KBM-7 (cell line): ENCODE results near the gene PRR18.
"Not testable (repeated sequence)": the region's sequence is repeated elsewhere in the genome, so short reads cannot be mapped to it uniquely, and the experiment has no call there.

Experiments used
- DNase-seq: peaks from one replicate; pipeline ENCODE4 v3.0.0-alpha.2; 2015
- in situ Hi-C: fragments of 300-500 bp; cut with MboI; formaldehyde crosslinking; loops from 2 replicates; pipeline ENCODE4 v1.14.3; 2020; ENCODE audit warnings: low sequenced_read_pairs, low pct_unique_long_range_greater_than_20kb, mixed read lengths

PRR18 gene, protein sequence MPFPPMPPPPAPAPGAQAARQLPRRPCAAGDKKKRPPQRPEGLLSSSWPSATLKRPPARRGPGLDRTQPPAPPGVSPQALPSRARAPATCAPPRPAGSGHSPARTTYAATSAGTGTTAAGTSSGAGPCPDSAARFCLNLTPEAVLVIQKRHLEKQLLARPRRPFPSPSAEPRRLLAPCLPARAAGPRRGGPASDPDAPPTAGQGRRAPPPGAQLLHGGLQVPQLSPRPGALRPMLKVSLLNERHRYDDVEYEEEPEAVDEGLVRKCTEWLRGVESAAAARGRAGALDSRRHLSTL

DNA sequence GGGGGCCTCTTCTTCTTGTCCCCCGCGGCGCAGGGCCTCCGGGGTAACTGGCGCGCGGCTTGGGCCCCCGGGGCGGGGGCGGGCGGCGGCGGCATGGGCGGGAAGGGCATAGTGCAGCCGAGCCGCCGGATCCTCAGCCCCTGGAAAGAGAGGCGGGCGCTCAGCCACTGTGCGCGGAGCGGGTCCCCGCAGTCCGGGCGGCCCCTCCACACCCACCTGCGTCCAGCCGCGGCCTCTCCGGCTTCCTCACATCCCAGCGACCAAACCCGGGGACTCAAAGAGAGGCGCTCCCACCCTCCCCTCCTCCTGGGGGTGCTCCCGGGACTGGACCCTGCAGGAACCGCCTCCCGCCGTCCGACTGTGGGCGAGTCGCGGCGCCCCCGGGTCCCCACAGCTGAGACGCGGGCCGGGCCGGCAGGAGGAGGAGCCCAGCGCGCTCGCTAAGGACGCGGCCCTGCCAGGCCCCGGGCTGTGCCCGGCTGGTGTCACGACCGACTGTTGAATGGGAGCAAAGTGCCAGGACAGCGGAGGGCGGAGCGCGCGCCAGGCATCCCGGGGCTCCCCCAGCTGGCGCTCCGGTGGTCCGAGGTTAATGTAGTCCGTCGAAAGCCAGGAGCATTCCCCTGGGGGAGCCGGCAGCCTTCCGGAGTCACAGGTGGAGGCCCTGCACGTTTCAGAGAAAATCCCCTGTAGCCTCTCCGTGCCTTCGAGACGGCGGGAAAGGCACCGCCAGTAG lies at the start of gene PRR18:
PRR18 (minus strand) TSS at position 360 of the 736 bp plus-strand sequence; CDS start at position 110, 250 bp downstream.
- no peak for DNase-seq
- in situ Hi-C loops: no loop called here

DNA sequence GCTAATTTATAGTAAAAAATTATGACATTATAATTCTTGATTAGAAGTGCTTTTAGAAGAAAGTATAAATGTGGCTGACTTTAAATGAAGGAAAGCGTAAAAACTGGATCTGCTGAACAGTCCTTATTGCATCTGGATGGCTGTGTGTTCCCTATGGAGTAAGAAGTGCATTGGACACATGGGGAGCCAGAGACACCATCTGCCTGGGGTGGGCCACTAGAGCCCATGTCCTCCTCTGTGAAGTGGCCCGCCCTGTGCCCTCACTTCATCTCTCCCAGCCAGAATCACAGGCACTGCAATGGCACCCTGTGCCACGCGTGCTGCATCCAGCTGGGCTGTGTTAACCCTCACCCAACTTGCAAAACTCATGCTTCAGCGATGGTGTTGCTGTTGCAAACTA lies 47.4 kb upstream of the PRR18 start:
- no peak for DNase-seq
- in situ Hi-C loops: no loop called here

DNA sequence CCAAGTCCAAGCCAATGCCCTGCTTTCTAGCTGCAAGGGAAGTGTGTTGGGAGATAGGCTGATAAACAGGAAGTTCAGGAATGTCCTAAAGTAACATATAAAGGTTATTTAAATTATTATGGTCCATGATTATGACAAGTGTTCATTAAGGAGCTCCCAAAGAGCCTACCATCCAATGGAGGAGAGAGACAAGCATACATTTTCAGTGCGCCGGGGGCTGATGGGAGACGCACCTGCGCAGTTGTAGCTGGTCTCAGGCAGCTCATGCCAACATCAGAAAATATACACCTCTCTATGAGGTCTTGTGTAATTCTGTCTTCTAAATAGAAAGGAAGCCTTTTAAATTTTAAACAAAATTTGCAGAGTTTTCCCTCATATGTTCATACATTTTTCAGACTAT lies 46.8 kb upstream of the PRR18 start:
- DNase-seq: no peak
- in situ Hi-C loops: no loop called here

DNA sequence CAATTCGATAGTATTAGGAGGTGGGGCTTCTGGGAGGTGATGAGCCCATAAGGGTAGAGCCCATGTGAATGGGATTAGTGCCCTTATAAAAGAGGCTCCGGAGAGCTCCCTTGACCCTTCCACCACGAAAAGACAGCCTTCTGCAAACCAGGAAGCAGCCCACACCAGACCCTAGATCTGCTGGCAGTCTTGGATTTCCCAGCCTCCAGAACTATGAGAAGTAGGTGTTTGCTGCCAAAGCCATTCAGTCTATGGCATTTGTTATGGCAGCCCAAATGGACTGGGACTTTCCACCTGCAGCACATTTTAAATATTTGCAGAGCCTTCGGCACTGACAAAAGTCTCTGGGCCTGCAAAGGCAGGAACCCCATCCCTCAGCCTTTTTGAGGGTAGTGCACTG lies 46.0 kb upstream of the PRR18 start:
- in situ Hi-C loops: no loop called here
- no peak for DNase-seq

DNA sequence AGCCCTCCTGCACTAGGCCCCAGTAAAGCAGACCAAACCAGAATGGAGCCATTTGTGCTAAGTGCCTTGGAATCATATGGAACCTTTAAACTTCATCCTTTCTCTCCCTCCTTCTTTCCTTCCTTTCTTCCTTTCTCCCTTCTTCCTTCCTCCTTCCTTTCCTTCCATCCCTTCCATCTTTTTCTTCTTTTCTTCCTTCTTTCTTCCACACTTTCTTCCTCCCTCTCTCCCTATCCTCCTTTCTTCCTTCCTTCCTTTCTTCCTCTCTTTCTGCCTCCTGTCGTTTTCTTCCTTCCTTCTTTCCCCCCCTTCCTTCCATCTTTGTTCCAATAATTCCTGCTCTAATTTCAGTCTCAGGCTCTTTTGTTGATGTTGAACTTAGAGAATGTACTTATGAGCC lies 45.3 kb upstream of the PRR18 start:
- DNase-seq: no peak
- in situ Hi-C loops: no loop called here

DNA sequence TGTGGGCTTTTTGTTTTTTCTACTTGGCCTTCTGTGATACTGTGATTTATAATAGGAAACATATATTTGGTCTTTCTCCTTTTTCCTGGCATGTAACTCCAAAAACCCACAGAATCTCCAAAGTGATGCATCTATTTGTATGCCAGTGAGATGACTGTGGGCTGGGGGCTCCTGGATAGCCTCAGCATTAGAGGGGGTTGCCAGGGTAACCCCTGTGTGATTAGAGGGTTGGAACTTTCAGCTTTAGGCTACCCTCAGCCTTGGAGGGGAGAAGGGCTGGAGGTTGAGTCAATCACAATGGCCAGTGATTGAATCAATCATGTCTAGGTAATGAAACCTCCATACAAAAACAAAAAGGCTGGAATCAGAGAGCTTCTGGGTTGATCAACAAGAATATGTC lies 44.7 kb upstream of the PRR18 start:
- in situ Hi-C loops: no loop called here
- DNase-seq: no peak

DNA sequence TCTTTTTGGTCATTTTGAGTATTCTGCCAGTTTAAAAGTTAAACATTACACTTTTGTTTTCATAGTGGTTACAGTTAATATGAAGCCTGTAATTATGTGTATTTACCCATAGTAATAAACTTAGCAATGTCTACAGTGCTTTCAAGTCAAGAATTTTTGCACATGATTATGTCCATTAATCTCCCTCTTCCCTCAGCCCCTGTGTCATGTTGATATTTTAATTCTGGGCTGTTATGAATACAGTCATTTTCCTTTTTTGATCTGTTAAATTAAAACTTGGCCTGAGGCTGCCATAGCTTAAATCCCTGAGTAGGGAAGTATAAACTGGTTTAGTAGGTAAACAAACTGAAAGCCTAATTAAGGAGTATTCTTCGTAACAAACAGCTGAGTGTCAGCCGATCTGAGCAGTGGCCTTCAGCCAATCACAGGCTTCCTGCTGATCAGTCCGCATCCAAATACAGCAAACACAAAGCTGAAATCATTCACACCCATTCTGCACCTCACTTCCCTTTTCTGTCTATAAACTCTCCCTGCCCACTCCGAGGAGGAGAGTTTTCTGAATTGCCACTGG lies 43.6 kb upstream of the PRR18 start:
- peak; percentile 73 for DNase-seq
- in situ Hi-C loops: no loop called here

DNA sequence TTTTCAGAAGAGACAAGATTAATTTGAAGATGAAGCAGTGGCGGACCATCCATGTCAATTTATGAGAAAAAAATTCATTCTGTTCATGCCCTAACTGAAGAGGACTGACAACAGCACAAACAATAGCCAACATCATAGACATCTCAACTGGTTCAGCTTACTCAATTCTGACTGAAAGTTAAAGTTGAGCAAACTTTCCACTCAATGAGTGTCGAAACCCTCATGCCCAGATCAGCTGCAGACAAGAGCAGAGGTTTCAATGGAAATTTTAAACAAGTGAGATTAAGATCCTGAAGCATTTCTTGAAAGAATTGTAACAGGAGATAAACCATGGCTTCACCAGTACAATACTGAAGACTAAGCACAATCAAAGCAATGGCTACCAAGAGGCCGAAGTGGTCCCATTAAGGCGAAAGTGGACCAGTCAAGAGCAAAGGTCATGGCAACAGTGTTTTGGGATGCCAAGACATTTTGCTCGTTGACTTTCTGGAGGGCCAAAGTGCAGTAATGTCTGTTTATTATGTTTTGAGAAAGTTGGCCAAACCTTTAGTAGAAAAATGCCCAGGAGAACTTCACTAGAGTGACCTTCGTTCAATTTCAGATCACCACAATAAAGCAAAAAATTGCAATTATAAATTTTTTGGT lies 40.2 kb upstream of the PRR18 start:
- in situ Hi-C loops: no loop called here
- no peak for DNase-seq

DNA sequence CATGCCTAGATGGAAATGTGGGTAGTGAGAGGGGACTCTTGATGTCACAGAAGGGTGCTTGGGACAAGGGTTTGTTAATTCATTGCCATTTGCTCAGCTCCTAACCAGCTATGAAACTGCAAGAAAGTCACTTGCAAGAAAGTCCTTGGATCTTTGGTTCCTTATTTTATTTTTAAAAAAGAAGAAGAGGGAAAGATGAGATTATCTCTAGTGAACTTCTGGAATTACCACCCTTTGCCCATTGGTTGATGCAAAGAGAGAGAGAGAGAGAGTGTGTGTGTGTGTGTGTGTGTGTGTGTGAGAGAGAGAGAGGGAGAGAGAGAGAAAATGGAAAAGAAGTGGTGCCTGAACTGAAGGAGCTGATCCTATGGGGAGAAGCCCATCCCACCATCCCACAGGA lies 38.8 kb upstream of the PRR18 start:
- peak; percentile 39 for DNase-seq
- in situ Hi-C loops: no loop called here

DNA sequence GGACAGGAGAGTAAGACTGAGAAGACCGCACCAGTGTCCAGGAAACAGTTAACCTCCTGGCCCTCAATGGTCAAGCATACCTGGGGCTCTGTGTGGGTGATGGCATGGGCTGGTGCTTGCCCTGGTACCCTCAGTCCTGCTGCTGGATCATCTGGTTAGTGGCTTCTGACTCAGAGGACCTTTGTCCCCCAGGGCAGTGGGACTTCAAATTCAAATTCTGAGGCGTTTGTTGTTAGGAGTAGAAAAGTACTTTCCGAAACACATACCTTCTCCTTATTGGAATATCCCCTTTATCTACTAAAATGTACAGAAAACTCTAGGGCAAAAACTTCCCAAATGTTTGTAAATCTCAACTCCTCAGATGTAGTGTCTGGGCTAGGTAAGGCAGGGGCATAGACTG lies 38.3 kb upstream of the PRR18 start:
- DNase-seq: no peak
- in situ Hi-C loops: no loop called here

DNA sequence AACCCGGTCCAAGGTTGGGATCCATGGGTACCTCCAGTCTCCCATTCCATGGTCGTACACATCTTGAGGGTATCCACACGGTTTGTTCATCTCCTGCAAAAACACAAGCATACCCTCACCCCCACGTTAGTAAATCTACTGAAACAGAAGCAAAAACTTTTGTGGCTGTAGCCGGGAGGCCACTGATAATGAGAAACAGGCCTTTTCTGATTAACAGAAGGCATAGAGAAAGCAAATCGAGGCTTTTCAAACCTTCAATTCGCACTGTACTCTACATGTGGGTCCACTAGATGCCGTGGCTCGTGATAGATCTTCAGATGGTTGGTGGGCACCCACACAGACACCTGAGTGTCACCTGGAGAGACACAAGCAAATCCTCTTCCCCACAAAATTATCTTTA lies 37.5 kb upstream of the PRR18 start:
- DNase-seq, in situ Hi-C loops: not testable (repeated sequence)

DNA sequence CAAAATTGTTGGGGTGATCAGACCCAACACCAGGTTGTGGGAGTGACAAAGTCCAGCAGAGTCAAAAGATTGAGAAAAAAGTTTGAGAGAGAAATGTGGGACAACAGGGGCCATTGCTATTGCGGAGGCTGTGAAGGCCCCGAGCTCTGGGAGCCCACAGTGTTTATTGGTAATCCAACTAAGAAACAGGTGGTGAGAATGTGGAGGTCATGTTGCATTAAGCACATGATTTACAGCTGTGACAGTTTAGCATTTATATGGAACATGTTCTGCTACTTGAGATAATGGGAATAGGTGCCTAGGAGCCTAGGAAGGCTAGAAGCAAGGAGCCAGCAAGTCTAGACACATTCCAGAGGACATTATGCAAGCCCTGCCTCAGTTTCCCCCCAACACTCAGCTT lies 36.7 kb upstream of the PRR18 start:
- in situ Hi-C loops, DNase-seq: not testable (repeated sequence)

DNA sequence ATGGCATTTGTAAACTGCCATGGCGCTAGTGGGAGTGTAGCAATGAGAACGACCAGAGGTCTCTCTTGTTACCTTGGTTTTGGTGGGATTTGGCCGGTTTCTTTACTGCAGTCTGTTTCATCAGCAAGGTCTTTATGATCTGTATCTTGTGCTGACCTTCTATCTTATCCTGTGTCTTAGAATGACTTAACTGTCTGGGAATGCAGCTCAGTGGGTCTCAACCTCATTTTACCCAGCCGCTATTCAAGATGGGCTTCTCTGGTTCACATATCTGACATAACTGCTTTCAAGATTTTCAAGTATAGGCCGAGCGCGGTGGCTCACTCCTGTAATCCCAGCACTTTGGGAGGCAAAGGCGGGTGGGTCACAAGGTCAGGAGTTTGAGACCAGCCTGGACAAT lies 36.0 kb upstream of the PRR18 start:
- no peak for DNase-seq
- in situ Hi-C loops: no loop called here

DNA sequence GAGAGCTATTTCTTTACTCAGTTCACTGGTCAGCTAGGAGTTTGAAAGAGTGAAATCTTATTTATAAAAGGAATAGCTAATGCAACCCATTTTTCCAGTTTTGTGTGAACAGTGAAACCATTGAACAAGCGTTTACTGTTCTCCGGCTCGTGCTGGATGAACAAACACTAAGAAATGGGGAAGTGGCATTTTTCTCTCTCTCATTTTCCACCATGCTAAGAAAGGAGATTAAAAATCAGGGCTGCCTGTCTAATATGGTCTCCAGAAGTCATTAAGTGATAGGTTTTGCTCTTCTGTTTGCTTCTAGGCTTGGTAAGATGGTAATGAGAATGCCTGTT lies 34.9 kb upstream of the PRR18 start:
- in situ Hi-C loops: no loop called here
- peak; percentile 79 for DNase-seq

DNA sequence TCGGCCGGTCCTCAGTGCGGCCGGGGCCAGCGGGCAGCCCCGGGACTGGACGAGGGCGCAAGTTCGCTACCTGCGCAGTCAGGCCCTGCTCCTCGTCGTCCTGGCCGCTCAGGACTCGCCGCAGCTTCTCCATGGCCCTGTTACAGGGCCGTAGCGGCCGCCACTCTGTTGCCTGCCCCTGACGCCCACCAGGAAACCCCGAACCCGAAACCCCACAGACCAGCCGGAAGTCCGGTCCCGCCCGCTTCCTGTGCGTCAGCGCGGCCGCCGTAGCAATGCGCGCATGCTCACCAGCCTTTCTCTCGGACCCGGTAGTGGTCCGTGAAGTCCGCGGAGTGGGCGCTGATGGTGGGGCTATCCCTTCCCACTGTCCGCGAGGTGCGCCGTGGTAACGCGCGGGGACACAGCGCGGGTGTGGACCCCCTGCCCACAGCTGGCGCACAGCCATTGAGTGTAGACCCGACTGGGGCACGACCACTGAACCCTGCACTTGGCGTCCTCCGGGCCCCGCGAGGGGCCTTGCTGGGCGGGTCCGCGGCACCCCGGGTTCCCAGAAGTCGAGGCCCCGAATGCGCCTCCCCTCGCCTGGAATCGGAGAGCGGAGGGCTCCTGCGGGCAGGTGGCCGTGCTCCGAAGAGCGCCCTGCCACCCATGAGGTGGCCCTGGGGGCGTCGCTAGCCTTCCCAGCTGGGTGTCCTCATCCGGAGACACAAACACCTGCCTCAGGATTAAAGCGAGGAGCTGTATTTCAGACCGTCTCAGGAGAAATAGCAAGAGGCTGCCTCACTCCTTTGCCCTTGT lies 34.4 kb upstream of the PRR18 start, which contains the start of gene SFT2D1:
SFT2D1 (minus strand) TSS at position 197 of the 801 bp plus-strand sequence; CDS start at position 133, 64 bp downstream.
- in situ Hi-C loops: no loop called here
- peak; percentile 96 for DNase-seq

DNA sequence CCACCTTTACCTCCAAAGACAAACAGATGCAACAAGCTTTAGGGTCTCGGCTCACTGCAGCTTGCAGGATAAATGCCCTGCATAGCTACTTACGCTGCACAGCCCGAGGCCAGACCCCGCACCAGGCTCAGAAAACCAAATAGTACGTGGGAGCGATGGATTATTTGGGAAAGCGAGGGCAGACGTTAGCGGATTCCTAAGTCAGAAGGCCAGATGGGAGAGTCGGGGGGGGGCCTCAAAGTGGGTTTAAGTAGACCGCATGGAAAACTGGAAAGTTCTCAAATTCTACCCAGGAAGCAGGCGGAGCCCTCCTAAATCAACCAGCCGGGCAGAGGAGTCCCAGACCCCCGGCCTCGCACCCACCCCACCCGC lies 33.8 kb upstream of the PRR18 start:
- DNase-seq: no peak
- in situ Hi-C loops: no loop called here

DNA sequence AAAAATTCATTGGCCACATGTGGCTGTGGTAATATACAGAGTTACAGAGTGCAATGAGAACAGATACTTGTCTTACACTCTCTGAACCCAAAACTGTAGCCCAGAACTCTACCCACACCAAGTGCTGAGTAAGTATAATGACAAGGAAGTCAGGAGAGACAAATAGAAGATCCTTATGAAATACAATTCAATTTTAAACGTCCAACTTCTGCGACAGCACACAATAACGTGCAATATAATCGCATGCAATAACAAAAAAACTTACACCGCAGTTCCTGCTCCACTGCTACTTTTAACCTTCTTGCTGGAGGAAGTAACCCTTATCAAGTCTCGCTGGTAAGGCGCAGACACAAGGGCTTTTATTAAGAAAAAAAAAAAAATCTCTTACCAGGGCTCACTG lies 33.3 kb upstream of the PRR18 start:
- in situ Hi-C loops: no loop called here
- peak; percentile 68 for DNase-seq

DNA sequence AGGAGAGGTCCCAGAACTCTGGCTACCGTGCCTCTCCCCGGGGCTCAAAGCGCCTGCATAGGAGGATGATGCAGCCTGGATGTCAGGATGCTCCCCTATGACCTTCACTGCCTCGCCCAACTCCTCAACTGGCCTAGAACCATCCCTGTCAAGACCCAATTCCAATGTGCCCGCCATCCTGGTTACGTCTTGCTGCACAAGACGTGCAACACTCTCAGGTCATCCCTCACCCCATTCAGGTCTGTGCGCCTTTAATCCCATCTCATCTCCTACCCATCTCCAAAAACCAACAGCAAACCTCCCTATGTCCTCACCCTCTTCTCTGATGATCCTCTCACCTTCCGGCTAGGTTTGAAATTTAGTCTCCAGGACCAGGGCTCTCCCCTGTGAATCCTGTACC lies 30.7 kb upstream of the PRR18 start:
- DNase-seq: no peak
- in situ Hi-C loops: no loop called here

DNA sequence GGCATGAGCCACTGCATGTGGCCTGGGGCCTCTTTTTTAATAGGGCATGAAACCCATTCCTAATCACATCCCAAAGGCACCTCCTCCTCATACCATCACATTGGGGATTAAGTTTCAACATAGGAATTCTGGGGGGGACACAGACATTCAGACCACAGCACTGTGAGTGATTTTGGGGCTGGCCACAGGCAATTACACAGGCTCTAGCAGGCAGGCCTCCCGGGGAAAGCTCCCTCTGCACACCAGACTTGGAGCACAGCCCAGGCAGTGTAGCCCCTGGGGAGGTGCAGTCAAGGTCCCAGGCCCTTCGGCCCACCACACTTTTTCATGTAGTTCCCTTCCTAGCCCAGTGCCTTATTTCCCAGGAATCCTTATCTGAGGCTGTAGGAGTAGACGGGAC lies 28.7 kb upstream of the PRR18 start:
- in situ Hi-C loops: no loop called here
- DNase-seq: no peak
